Uterus (tissue), 4 donors: ENCODE data around the gene TTC6. TPM values are rescaled to one million over a fixed set of nuclear protein-coding genes. Genes with fewer than 3 reads are reported as not detected.
A peak's percentile ranks its signal among the peaks of the same experiment; 100 is the strongest.

ENCODE experiments used
- DNase-seq, 2 donors: peaks; one replicate each; pipeline ENCODE4 v3.0.0-alpha.2; 2019 to 2020
- H3K27ac ChIP-seq, 2 donors: fragments of 200-600 bp; sonication (generic); 1 replicate in 1 of 2; 2 replicates in 1 of 2; pipeline ENCODE4 v1.5.1; 2016 to 2018
- H3K27me3 ChIP-seq, 2 donors: fragments of 200-600 bp; sonication (generic); one replicate each; pipeline ENCODE4 v1.5.1; 2018 to 2019; ENCODE audit warnings: control low read depth in 1 of 2
- H3K36me3 ChIP-seq, 2 donors: fragments of 200-600 bp; sonication (generic); one replicate each; pipeline ENCODE4 v1.5.1; 2019; ENCODE audit warnings: control low read depth in 1 of 2
- H3K4me1 ChIP-seq, 2 donors: fragments of 200-600 bp; sonication (generic); one replicate each; pipeline ENCODE4 v1.5.1; 2018 to 2019; ENCODE audit warnings: control low read depth in 1 of 2
- H3K4me3 ChIP-seq, 2 donors: fragments of 200-600 bp; sonication (generic); 1 replicate in 1 of 2; 2 replicates in 1 of 2; pipeline ENCODE4 v1.5.1; 2018 to 2019; ENCODE audit warnings: mild to moderate bottlenecking in 1 of 2
- H3K9me3 ChIP-seq, 2 donors: fragments of 200-600 bp; sonication (generic); one replicate each; pipeline ENCODE4 v1.5.1; 2019; ENCODE audit warnings: control low read depth in 1 of 2
- CTCF ChIP-seq, 4 experiments: fragments of 200-600 bp in 2 of 4; fragments of 450-650 bp in 2 of 4; sonication (generic) in 2 of 4; IDR thresholded peaks; one replicate each; pipeline ENCODE4 v1.5.1; 2016 to 2019; ENCODE audit warnings: antibody characterized with exemption in 4 of 4, mild to moderate bottlenecking in 2 of 4, moderate library complexity in 1 of 4
- POLR2A ChIP-seq, 2 donors: fragments of 450-650 bp; IDR thresholded peaks; one replicate each; pipeline ENCODE4 v1.6.1; 2016; ENCODE audit warnings: antibody characterized with exemption in 2 of 2, mild to moderate bottlenecking in 1 of 2, moderate library complexity in 1 of 2
- intact Hi-C: fragments of 100-400 bp; cut with DNase I; formaldehyde crosslinking; loops from one replicate; pipeline ENCODE4 v1.15.1; 2023; ENCODE audit warnings: low total_unique reads
- total RNA-seq, 4 donors: library from RNA; depleted of rRNA in 3 of 4; stranded (reverse); fragments of >200 nt in 3 of 4; gene quantifications; one replicate each; pipeline versions ENCODE4 v1.1.0 to v1.2.4, GENCODE V29; 2014 to 2023
- donor health status: DM: yes; HTN: yes; CAD: no.

TTC6 gene
- total RNA-seq, 4 donors from 2014 or later: 0.07 TPM; not detected in 3

- Histone ChIP-seq H3K27me3 (peaks cover 44 to 89% of the 10 kb centered on the region in 2 donors), H3K4me3 (peak overlapping the region in 1 of 2 donors; percentile 25), H3K27ac (no peak overlapping the region), H3K9me3 (no peaks in the 10 kb centered on the region), H3K36me3 (no peaks in the 10 kb centered on the region), H3K4me1 (peaks cover 0 to 18% of the 10 kb centered on the region in 2 donors)
- intact Hi-C loops: no loop called here
- no peak for DNase-seq
- peak in 1 of 4 experiments; percentile 24 for TF ChIP-seq CTCF (IDR thresholded peaks at IDR 0.05)
- no peak for TF ChIP-seq POLR2A (IDR thresholded peaks at IDR 0.05)
Measured at GRCh38 chr14:37594238-37594970, 1.0 kb upstream of the TTC6 start.

- peak overlapping the region in 1 of 2 donors; percentile 30 for H3K4me3 ChIP-seq
- no peak for TF ChIP-seq POLR2A (IDR thresholded peaks at IDR 0.05)
- TF ChIP-seq CTCF (IDR thresholded peaks at IDR 0.05): no peak
- peaks cover 0 to 18% of the 10 kb centered on the region in 2 donors for H3K4me1 ChIP-seq
- intact Hi-C loops: no loop called here
- no peak overlapping the region for H3K27ac ChIP-seq
- peaks cover 42 to 89% of the 10 kb centered on the region in 2 donors for H3K27me3 ChIP-seq
- no peaks in the 10 kb centered on the region for H3K36me3 ChIP-seq
- no peaks in the 10 kb centered on the region for H3K9me3 ChIP-seq
- DNase-seq: no peak
Measured at GRCh38 chr14:37595809-37596621, 586 bp downstream of the TTC6 start.

GRCh38 chr14:37596790-37597472 lies 1.5 kb downstream of the TTC6 start:
- H3K4me1 ChIP-seq: peaks cover 0 to 18% of the 10 kb centered on the region in 2 donors
- H3K4me3 ChIP-seq: no peak overlapping the region
- no peak for DNase-seq
- no peaks in the 10 kb centered on the region for H3K9me3 ChIP-seq
- TF ChIP-seq CTCF (IDR thresholded peaks at IDR 0.05) (no peak), POLR2A (IDR thresholded peaks at IDR 0.05) (no peak)
- no peak overlapping the region for H3K27ac ChIP-seq
- intact Hi-C loops: no loop called here
- H3K27me3 ChIP-seq: peaks cover 36 to 83% of the 10 kb centered on the region in 2 donors
- H3K36me3 ChIP-seq: no peaks in the 10 kb centered on the region

GRCh38 chr14:37597538-37597913 lies 2.1 kb downstream of the TTC6 start:
- intact Hi-C loops: no loop called here
- TF ChIP-seq POLR2A (IDR thresholded peaks at IDR 0.05) (no peak), CTCF (IDR thresholded peaks at IDR 0.05) (no peak)
- no peaks in the 10 kb centered on the region for H3K36me3 ChIP-seq
- peaks cover 0 to 18% of the 10 kb centered on the region in 2 donors for H3K4me1 ChIP-seq
- H3K4me3 ChIP-seq: no peak overlapping the region
- no peak overlapping the region for H3K27ac ChIP-seq
- H3K27me3 ChIP-seq: peaks cover 31 to 83% of the 10 kb centered on the region in 2 donors
- no peak for DNase-seq
- H3K9me3 ChIP-seq: no peaks in the 10 kb centered on the region
